ENCODE measurements around the gene DLEC1. TPM values are rescaled to one million over a fixed set of nuclear protein-coding genes. Genes with fewer than 3 reads are reported as not detected.

DLEC1 gene
- total RNA-seq, 1 donor from 2014 or later = 0.54 TPM

- Histone ChIP-seq H4K20me1 (ENCODE audit: insufficient read depth, low read length) (no peaks in the 10 kb centered on the region), H3K4me3 (ENCODE audit: insufficient read depth, low read depth, low read length) (no peak overlapping the region), H3K79me2 (ENCODE audit: insufficient read depth, low read length) (no peaks in the 10 kb centered on the region), H3K4me2 (ENCODE audit: low read length) (no peak overlapping the region), H3K27ac (ENCODE audit: low read depth, low read length) (no peak overlapping the region), H3K9ac (ENCODE audit: low read length) (no peak overlapping the region), H3K9me3 (ENCODE audit: insufficient read depth, low read depth, low read length) (peaks cover 6% of the 10 kb centered on the region), H3K27me3 (ENCODE audit: insufficient read depth, low read length) (no peaks in the 10 kb centered on the region), H3K36me3 (ENCODE audit: insufficient read depth, low read length) (no peaks in the 10 kb centered on the region), H3K4me1 (ENCODE audit: insufficient read depth, low read length) (no peaks in the 10 kb centered on the region), H2AFZ (ENCODE audit: low read depth, low read length) (no peak overlapping the region)
- H3K9me3 Mint-ChIP-seq (ENCODE audit: unreplicated experiment) = peaks cover 20% of the 10 kb centered on the region
- no peaks in the 10 kb centered on the region for H3K4me1 Mint-ChIP-seq (ENCODE audit: low read depth, unreplicated experiment)
- no peak overlapping the region for H3K4me3 Mint-ChIP-seq (ENCODE audit: unreplicated experiment)
- H3K36me3 Mint-ChIP-seq (ENCODE audit: low read depth, unreplicated experiment) = no peaks in the 10 kb centered on the region
- FAIRE-seq = no peak
- TF ChIP-seq EZH2 (IDR thresholded peaks at IDR 0.05; ENCODE audit: insufficient read depth, low read length) (no peak), CTCF (IDR thresholded peaks at IDR 0.05; ENCODE audit: insufficient read depth, low read depth, low read length) (no peak)
- DNase-seq (ENCODE audit: low read depth) = no peak
- no peak overlapping the region for H3K27ac Mint-ChIP-seq (ENCODE audit: unreplicated experiment)
- peaks cover 18% of the 10 kb centered on the region for H3K27me3 Mint-ChIP-seq (ENCODE audit: low read depth, unreplicated experiment)
Measured at GRCh38 chr3:38083871-38084333, 44.9 kb downstream of the DLEC1 start.

DNA sequence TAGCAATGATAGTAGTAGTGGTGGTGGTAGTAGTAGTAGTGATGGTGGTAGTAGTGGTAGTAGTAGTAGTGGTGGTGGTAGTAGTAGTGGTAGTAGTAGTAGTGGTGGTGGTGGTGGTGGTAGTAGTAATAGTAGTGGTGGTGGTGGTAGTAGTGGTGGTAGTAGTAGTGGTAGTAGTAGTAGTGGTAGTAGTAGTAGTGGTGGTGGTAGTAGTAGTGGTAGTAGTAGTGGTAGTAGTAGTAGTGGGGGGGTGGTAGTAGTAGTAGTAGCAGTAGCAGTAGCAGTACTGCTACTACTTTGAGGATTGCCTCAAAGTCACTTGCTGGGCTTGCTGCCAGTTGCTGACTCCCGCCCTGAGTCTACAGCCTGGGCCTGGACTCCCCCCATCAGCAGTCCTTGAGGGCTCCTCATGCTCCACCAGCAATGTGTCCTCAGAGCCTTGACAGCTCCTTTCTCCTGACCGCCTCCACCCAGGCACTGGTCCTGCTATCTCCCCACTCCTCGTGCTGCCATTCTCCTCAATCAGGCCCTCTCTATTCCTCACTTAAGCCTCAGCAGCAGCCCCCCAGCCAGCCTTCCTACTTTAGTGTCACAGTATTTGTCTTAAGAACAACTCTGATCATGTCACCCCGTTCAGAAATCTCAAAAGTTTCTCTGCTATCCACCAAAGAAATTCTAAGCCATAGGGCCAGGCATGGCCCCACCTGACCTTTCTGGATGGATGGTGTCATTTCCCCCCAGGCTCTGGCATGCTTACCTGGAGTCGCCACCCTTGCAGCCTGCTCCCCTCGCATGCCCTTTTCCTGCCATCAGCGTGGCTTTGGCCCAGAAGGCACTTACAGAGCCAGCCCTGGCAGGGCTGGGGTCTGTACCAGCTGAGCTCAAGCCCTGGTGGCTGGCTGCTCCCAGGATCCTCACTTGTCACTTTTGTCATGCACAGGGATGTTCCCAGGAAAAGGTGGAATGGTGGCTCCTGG is 45.6 kb downstream of the DLEC1 start:
- H3K27ac Mint-ChIP-seq (ENCODE audit: unreplicated experiment) = no peak overlapping the region
- peak; percentile 91 for FAIRE-seq

More for the DNA sequence above, 45.6 kb downstream of the DLEC1 start:
- H2AFZ ChIP-seq (ENCODE audit: low read depth, low read length) = no peak overlapping the region
- H3K36me3 ChIP-seq (ENCODE audit: insufficient read depth, low read length) = no peaks in the 10 kb centered on the region
- no peaks in the 10 kb centered on the region for H3K79me2 ChIP-seq (ENCODE audit: insufficient read depth, low read length)
- no peak overlapping the region for H3K4me2 ChIP-seq (ENCODE audit: low read length)
- Mint-ChIP-seq H3K4me3 (ENCODE audit: unreplicated experiment) (no peak overlapping the region), H3K27me3 (ENCODE audit: low read depth, unreplicated experiment) (peaks cover 16% of the 10 kb centered on the region), H3K4me1 (ENCODE audit: low read depth, unreplicated experiment) (no peaks in the 10 kb centered on the region), H3K9me3 (ENCODE audit: unreplicated experiment) (peaks cover 21% of the 10 kb centered on the region), H3K36me3 (ENCODE audit: low read depth, unreplicated experiment) (no peaks in the 10 kb centered on the region)
- H4K20me1 ChIP-seq (ENCODE audit: insufficient read depth, low read length) = no peaks in the 10 kb centered on the region
- H3K4me3 ChIP-seq (ENCODE audit: insufficient read depth, low read depth, low read length) = no peak overlapping the region
- H3K4me1 ChIP-seq (ENCODE audit: insufficient read depth, low read length) = no peaks in the 10 kb centered on the region
- no peak overlapping the region for H3K9ac ChIP-seq (ENCODE audit: low read length)
- H3K27ac ChIP-seq (ENCODE audit: low read depth, low read length) = no peak overlapping the region
- peak; percentile 17 for DNase-seq (ENCODE audit: low read depth)
- H3K27me3 ChIP-seq (ENCODE audit: insufficient read depth, low read length) = no peaks in the 10 kb centered on the region
- no peak for TF ChIP-seq EZH2 (IDR thresholded peaks at IDR 0.05; ENCODE audit: insufficient read depth, low read length)
- no peak for TF ChIP-seq CTCF (IDR thresholded peaks at IDR 0.05; ENCODE audit: insufficient read depth, low read depth, low read length)
- peaks cover 6% of the 10 kb centered on the region for H3K9me3 ChIP-seq (ENCODE audit: insufficient read depth, low read depth, low read length)
